ENCODE measurements around the gene RTP2.

Gene RTP2

DNA sequence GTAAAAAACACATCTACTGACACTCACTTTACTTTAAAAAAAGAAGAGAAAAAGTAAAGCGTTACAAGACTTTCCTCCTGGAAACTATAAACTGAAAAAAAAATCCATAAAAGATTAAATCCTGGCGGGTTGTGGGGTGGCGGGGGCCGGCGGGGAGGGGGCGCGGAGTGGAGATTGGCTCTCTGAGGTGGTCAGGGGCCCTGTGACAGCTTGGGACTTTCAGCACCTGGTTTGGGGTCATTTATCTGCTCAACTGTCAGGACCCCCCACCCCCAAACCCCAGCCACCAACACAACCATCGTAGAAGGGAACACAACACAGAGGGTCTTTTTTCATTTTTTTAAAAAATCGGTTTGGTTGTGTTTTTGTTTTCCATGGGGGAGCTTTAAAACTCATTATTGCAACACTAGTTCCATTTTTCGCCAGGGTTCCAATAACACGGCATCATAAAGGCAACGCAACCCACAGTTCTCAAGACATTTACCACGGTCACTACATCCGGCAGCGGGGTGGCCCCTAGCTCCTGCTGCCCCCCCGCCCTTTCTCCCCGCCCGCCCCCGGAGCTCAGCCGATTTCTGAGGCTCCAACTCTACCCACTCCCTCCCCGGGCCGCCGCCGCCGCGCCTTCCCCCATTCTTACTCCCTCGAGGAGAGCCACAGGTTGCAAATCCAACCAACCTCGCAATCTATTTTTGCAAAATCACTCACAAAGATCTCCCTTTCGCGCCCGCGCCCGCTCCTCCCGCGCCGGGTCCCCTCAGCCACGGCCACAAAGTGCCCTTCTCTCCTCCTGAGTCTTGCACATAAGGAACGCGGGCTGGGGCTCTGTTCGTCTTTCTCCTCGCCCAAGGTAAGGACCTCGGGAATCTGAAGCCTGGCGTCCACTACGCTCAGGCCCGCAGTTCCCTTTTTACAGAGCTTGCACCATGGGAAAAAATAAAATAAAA is 41.1 kb upstream of the RTP2 start:
- Histone ChIP-seq H3F3A (ENCODE audit: insufficient read depth, low read length) (peaks cover 24% of the 10 kb centered on the region), H3K9me2 (replicated peaks; ENCODE audit: insufficient read depth, low read length) (no peaks in the 10 kb centered on the region), H3K4me3 (ENCODE audit: low read length) (peak overlapping the region; percentile 65), H3K9ac (ENCODE audit: low read length) (peak overlapping the region; percentile 17; the same call in 1 of the 2 replicates), H3K27me3 (replicated peaks; ENCODE audit: insufficient read depth, low read length) (peaks cover 23% of the 10 kb centered on the region), H3K4me2 (ENCODE audit: low read depth, low read length) (peak overlapping the region; percentile 92), H3K27ac (ENCODE audit: low read length) (no peak overlapping the region), H3K36me3 (replicated peaks; ENCODE audit: insufficient read depth, low read length) (no peaks in the 10 kb centered on the region), H4K20me1 (ENCODE audit: insufficient read depth, low read length) (no peaks in the 10 kb centered on the region), H2AFZ (ENCODE audit: low read length) (peak overlapping the region; percentile 86), H3K9me3 (replicated peaks; ENCODE audit: insufficient read depth, low read length) (no peaks in the 10 kb centered on the region), H3K79me2 (ENCODE audit: low read length) (no peaks in the 10 kb centered on the region), H3K4me1 (ENCODE audit: low read length) (peaks cover 10% of the 10 kb centered on the region)
- TF ChIP-seq EZH2phosphoT487 (IDR thresholded peaks at IDR 0.05; ENCODE audit: low read length) (no peak), EZH2 (optimal IDR thresholded peaks at IDR 0.05; ENCODE audit: low read depth, low read length) (no peak)
- TF ChIP-seq, protein P1, sequence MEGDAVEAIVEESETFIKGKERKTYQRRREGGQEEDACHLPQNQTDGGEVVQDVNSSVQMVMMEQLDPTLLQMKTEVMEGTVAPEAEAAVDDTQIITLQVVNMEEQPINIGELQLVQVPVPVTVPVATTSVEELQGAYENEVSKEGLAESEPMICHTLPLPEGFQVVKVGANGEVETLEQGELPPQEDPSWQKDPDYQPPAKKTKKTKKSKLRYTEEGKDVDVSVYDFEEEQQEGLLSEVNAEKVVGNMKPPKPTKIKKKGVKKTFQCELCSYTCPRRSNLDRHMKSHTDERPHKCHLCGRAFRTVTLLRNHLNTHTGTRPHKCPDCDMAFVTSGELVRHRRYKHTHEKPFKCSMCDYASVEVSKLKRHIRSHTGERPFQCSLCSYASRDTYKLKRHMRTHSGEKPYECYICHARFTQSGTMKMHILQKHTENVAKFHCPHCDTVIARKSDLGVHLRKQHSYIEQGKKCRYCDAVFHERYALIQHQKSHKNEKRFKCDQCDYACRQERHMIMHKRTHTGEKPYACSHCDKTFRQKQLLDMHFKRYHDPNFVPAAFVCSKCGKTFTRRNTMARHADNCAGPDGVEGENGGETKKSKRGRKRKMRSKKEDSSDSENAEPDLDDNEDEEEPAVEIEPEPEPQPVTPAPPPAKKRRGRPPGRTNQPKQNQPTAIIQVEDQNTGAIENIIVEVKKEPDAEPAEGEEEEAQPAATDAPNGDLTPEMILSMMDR (IDR thresholded peaks at IDR 0.05; ENCODE audit: low read length), result no peak
- DNase-seq, result no peak

DNA sequence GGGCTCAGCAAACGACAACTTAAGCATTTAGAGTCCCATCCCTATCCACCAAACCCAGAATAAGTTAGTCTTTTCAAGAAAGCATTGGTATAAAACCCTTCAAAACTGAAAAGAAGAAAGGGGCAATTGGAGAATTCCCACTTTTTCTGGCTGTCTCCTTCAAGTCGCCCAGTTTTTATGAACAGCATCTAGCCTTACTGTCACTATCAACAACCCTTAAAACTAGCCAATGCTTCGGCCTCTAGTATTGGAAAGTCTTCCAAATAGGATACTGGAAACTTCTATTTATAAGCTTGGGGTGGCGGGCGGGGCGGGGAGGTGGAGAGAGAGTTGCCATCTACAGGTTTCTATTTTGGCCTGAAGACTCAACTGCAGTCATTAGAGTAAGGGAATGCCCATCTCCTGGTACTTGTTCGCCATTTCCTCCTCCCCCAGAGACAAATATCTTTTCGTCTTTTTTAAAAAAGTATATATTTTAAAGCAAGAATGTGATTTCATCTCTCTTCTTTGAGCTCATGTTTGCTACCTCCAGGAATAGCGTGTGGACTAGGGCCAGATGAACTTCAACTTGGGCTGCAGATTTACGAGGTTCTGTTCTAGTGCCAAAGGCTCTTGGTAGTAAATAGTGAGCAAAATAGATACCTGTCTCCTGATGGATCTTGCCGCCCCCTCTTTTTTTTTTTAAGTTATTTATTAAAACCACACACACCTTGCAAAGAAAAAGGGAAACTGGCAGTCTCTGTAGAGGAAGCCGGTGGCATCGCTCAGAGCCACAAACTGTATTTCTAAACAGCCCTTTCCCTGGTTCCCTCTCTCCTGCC is 40.2 kb upstream of the RTP2 start:
- Histone ChIP-seq H3K9me2 (replicated peaks; ENCODE audit: insufficient read depth, low read length) (no peaks in the 10 kb centered on the region), H3K27ac (ENCODE audit: low read length) (no peak overlapping the region), H3K27me3 (replicated peaks; ENCODE audit: insufficient read depth, low read length) (peaks cover 21% of the 10 kb centered on the region), H3K4me1 (ENCODE audit: low read length) (peaks cover 10% of the 10 kb centered on the region), H3K9ac (ENCODE audit: low read length) (no peak overlapping the region), H4K20me1 (ENCODE audit: insufficient read depth, low read length) (no peaks in the 10 kb centered on the region), H3K79me2 (ENCODE audit: low read length) (no peaks in the 10 kb centered on the region), H3F3A (ENCODE audit: insufficient read depth, low read length) (peaks cover 24% of the 10 kb centered on the region), H2AFZ (ENCODE audit: low read length) (no peak overlapping the region), H3K9me3 (replicated peaks; ENCODE audit: insufficient read depth, low read length) (no peaks in the 10 kb centered on the region), H3K4me2 (ENCODE audit: low read depth, low read length) (peak overlapping the region; percentile 92; the same call in 1 of the 2 replicates), H3K36me3 (replicated peaks; ENCODE audit: insufficient read depth, low read length) (no peaks in the 10 kb centered on the region), H3K4me3 (ENCODE audit: low read length) (no peak overlapping the region)
- DNase-seq, result no peak
- TF ChIP-seq, protein P1 (IDR thresholded peaks at IDR 0.05; ENCODE audit: low read length), result 0 out of 2 replicates have a peak, but pooled peaks have one; percentile 2
- no peak for TF ChIP-seq EZH2phosphoT487 (IDR thresholded peaks at IDR 0.05; ENCODE audit: low read length)

DNA sequence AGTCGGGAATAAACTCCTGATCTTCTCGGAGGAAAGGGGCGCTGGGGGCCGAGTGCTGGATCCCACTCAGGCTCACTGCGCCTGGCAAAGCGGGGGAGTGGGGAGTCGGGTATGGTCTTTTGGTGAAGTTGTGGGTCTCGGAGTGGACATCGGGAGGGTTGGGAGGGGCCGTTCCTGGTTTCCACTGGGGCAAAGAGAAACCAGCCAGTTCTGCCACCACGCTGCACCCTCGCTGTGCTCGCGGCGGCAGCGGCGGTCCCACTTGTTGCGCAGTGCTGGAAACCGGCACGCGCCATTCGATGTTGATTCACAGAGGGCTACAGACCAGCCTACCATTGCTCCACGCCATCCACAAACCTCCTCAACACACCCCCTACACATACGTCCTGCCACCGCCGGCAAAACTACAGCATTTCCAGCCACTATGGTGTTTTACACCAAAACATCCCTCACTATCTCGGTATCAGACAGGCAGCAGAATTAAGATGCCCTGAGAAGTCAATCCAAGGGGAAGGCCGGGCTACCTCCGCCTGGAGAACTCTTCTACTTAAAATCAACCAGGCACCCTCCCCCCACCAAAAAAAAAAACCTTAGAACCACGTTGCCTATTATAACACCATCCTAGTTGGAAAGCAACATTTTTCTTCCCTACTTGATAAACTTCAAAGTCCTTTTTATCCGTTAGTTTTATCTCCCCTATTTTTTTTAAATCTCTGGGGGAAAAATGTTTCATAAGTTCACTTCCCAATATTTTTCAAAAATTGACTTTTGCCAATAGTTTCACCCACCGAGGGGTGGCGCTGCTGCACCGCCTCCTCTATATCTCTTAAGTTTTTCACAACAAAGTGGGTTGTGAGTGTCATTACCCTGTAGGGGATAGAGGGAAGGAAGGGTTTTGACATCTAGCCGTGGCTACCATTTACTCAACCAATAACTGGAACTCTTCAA is 39.3 kb upstream of the RTP2 start:
- Histone ChIP-seq H4K20me1 (ENCODE audit: insufficient read depth, low read length) (no peaks in the 10 kb centered on the region), H3K4me1 (ENCODE audit: low read length) (peaks cover 10% of the 10 kb centered on the region), H3F3A (ENCODE audit: insufficient read depth, low read length) (peaks cover 24% of the 10 kb centered on the region), H3K27ac (ENCODE audit: low read length) (no peak overlapping the region), H3K9ac (ENCODE audit: low read length) (no peak overlapping the region), H3K4me3 (ENCODE audit: low read length) (peak overlapping the region; percentile 75), H3K9me3 (replicated peaks; ENCODE audit: insufficient read depth, low read length) (no peaks in the 10 kb centered on the region), H3K79me2 (ENCODE audit: low read length) (no peaks in the 10 kb centered on the region), H3K27me3 (replicated peaks; ENCODE audit: insufficient read depth, low read length) (peaks cover 25% of the 10 kb centered on the region), H3K9me2 (replicated peaks; ENCODE audit: insufficient read depth, low read length) (no peaks in the 10 kb centered on the region), H2AFZ (ENCODE audit: low read length) (peak overlapping the region; percentile 83), H3K4me2 (ENCODE audit: low read depth, low read length) (peak overlapping the region; percentile 98), H3K36me3 (replicated peaks; ENCODE audit: insufficient read depth, low read length) (no peaks in the 10 kb centered on the region)
- TF ChIP-seq, protein P1 (IDR thresholded peaks at IDR 0.05; ENCODE audit: low read length), result peak; percentile 98
- no peak for TF ChIP-seq EZH2 (optimal IDR thresholded peaks at IDR 0.05; ENCODE audit: low read depth, low read length)
- DNase-seq, result peak; percentile 78

Data from MM.1S (cell line).